Muscle layer of duodenum (tissue), 2 donors: ENCODE measurements around the gene NFIB.

Experiments used
- H3K27ac ChIP-seq: one replicate; pipeline ENCODE4 v1.7.0; 2013; ENCODE audit warnings: mild to moderate bottlenecking, low read length
- H3K27me3 ChIP-seq: one replicate; pipeline ENCODE4 v1.7.0; 2013; ENCODE audit warnings: low read depth, mild to moderate bottlenecking, control low read depth, low read length
- H3K36me3 ChIP-seq, 2 donors: one replicate each; pipeline ENCODE4 v1.7.0; 2013; ENCODE audit warnings: low read length in 2 of 2, control low read depth in 1 of 2, mild to moderate bottlenecking in 1 of 2; ENCODE audit not compliant: insufficient read depth in 2 of 2, control insufficient read depth in 1 of 2
- H3K4me1 ChIP-seq, 2 donors: one replicate each; pipeline ENCODE4 v1.7.0; 2013; ENCODE audit warnings: low read length in 2 of 2, mild to moderate bottlenecking in 2 of 2, control low read depth in 1 of 2, moderate library complexity in 1 of 2; ENCODE audit not compliant: insufficient read depth in 2 of 2, control insufficient read depth in 1 of 2
- H3K4me3 ChIP-seq, 2 donors: one replicate each; pipeline ENCODE4 v1.7.0; 2013; ENCODE audit warnings: low read length in 2 of 2, low read depth in 1 of 2, mild to moderate bottlenecking in 1 of 2
- H3K9me3 ChIP-seq, 2 donors: one replicate each; pipeline ENCODE4 v1.7.0; 2013; ENCODE audit warnings: low read length in 2 of 2, control low read depth in 1 of 2, mild to moderate bottlenecking in 1 of 2; ENCODE audit not compliant: control insufficient read depth in 1 of 2
- donor health status: healthy.

Gene NFIB

DNA sequence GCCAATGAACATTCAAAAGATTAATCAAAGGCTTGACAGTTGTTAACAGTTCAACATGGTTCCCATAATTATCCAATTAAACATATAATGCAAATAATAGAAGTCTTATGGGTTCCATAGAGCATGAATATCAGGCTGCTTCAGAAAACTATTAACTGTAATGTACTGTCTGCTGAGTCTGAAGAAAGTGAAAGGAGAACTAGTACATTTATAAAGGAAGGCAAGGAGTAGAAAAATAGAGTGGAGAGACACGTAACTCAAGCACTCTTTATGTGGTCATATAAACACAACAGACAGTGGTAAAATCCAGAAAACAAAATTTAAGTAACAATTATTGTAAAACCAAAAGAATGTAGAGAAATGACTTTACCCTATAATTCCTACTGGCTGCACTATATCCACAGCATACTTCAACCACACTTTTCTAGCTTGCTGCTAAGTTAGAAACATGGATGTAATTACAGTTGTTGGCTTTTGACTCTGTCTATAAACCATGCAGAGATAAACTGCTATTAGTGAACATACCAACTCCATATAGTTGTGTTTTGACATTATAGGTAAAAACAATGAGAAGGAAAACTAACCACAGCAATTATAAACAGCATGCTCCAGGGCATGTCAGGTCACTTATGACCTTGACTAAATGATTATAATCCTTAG lies 32.7 kb downstream of the NFIB start:
- Histone ChIP-seq H3K4me1 (peaks cover 15 to 28% of the 10 kb centered on the region in 2 donors), H3K36me3 (no peaks in the 10 kb centered on the region), H3K4me3 (no peak overlapping the region), H3K9me3 (no peaks in the 10 kb centered on the region), H3K27ac (no peak overlapping the region), H3K27me3 (no peaks in the 10 kb centered on the region)

DNA sequence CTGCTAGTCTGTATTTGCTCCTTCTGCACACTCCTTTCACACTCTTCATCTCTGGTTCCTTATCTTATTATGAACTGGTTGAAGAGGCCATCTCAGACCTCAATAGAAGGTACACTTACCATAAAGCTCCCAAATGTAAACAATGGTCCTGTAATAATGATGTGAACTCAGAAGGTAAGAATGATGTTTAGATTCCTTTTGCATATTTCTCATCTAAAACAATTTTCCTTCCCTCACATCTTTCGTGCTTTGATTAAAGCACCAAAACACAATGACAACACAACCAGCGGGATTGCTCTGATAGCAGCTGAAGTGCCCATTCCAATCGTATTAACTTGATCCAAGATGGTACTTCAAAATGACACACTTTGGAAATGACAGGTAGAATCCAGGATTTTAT lies 34.3 kb downstream of the NFIB start:
- no peak overlapping the region for H3K27ac ChIP-seq
- no peaks in the 10 kb centered on the region for H3K27me3 ChIP-seq
- no peaks in the 10 kb centered on the region for H3K36me3 ChIP-seq
- peaks cover 15 to 39% of the 10 kb centered on the region in 2 donors for H3K4me1 ChIP-seq
- H3K4me3 ChIP-seq, result no peak overlapping the region
- H3K9me3 ChIP-seq, result no peaks in the 10 kb centered on the region

DNA sequence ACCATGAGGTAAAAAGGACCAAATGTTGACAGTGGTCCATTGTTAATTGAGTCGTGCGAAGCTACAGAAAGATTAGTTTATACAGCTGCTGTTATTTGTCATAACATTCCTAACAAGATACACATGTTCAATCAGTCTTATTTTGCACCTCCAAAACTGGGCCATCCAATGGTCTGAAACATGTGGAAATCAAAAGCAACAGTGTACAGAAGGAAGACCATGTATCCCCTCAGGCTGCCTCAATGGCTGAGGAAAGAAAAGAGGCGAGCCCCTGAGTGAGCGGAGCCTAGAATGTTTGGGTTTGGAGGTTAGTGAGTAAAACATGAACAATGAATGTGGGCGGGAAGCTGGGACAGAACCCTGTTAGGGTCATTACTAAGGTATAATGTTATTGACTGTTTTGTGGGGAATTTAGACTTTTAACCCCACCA lies 35.6 kb downstream of the NFIB start:
- no peaks in the 10 kb centered on the region for H3K27me3 ChIP-seq
- no peaks in the 10 kb centered on the region for H3K9me3 ChIP-seq
- no peak overlapping the region for H3K27ac ChIP-seq
- peaks cover 15 to 45% of the 10 kb centered on the region in 2 donors for H3K4me1 ChIP-seq
- H3K4me3 ChIP-seq, result no peak overlapping the region
- H3K36me3 ChIP-seq, result no peaks in the 10 kb centered on the region

DNA sequence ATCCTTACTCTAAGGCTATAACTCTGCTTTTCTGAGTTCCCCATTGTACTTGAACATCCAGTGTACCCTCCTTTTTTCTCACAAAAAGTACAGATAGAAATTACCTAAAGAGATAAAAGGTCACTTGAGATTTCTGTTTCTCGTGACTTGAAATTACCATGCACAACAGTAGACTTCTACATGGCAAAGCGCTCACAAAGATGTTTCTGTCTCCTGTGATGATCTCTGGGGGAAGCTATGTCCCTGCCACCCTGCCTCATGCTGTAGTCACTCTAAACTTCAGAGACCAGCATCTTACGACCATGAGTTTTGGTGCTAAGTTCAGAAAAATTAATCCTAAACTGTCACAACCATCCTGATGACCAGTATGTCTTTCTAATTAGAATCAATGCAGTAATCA lies 36.2 kb downstream of the NFIB start:
- no peaks in the 10 kb centered on the region for H3K36me3 ChIP-seq
- no peak overlapping the region for H3K4me3 ChIP-seq
- H3K27me3 ChIP-seq, result no peaks in the 10 kb centered on the region
- no peaks in the 10 kb centered on the region for H3K9me3 ChIP-seq
- H3K27ac ChIP-seq, result peak overlapping the region; percentile 57
- H3K4me1 ChIP-seq, result peaks cover 11 to 46% of the 10 kb centered on the region in 2 donors

DNA sequence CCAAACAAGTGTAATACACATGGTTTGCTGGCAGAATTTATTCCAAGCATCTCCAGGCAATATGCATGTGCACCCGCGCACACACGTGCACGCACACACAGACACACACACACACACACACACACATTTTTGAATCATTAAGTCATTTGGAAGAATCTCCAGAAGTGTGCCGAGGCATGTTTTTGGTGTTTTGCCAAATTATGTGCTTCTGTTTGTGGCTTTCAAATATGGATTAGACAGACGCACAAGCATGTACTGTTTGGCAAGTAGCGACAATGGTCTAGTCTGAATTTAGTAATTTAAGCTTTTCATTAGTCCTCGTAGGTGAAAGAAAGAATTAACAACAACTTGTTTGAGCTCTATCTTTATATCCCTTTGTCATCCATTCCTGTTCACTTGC lies 36.7 kb downstream of the NFIB start:
- Histone ChIP-seq H3K27ac (peak overlapping the region; percentile 57), H3K4me3 (no peak overlapping the region), H3K4me1 (peaks cover 8 to 51% of the 10 kb centered on the region in 2 donors), H3K9me3 (no peaks in the 10 kb centered on the region), H3K27me3 (no peaks in the 10 kb centered on the region), H3K36me3 (no peaks in the 10 kb centered on the region)

DNA sequence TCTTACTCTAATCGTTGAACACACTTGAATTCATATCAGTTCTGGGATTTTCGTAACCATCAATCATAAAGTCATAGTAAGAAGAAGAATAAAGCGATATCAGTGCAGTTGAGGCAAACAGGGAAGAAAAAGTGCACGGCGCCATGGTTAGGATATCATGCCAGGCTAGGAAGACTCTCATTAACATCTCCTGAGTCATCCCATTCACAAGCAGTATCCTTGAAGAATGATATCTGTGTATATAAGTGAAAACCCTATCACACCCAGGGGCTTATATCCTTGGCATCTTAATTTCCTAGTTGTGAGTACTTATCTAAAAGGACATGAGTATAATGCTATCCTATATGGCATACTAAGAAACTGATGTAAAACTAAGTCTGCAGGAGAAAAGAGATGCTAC lies 38.6 kb downstream of the NFIB start:
- Histone ChIP-seq H3K27me3 (no peaks in the 10 kb centered on the region), H3K4me3 (no peak overlapping the region), H3K4me1 (peaks cover 20 to 58% of the 10 kb centered on the region in 2 donors), H3K9me3 (no peaks in the 10 kb centered on the region), H3K27ac (no peak overlapping the region), H3K36me3 (no peaks in the 10 kb centered on the region)

DNA sequence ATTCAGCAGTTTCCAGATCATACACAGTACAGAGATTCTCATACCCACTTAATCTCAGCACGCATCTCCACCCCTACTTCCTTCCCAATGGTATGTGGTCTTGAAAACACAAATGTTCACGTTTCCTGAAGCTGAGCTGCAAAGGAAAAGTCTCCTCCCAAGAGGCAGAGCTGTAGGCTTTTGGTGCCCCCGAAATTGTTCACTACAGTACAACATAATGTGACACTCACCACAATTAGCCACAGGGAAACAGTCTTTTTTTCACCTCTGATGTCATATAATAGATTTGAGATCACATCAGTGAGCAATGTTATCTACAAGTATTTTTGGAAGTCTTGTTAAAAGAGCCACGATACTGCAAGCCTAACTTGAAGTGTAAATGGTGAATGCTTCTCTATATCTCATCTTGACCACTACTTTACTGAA lies 40.2 kb downstream of the NFIB start:
- Histone ChIP-seq H3K4me3 (peak overlapping the region in 1 of 2 donors; percentile 20), H3K4me1 (peaks cover 20 to 69% of the 10 kb centered on the region in 2 donors), H3K36me3 (no peaks in the 10 kb centered on the region), H3K27me3 (no peaks in the 10 kb centered on the region), H3K27ac (no peak overlapping the region), H3K9me3 (no peaks in the 10 kb centered on the region)

DNA sequence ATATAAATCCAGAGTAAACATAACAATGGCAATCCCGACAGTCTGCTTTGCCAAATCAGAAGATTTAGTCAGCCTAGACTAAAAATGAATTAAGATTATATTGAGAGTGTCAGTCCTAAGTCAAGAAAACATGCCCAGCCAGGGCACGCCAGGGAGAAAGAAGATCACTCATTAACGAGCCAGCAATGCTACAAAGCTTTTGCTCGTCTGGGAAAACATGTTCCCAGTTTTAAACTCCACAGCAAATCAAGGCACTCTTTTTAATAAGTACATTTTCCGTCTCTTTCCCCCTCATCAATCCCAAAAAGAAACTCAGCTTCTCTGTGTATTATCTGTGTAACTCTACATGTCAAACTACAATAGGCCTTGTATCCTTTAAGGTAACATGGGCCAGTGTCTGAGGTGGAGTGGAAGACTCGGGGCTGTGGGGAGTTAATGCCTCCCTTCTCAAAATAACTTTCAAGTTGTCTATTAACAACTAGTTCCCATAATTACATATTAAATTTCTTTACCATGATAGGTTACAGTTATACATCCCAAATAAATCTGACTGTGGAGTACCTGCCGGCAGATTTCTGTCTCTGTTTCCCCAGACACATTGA lies 40.9 kb downstream of the NFIB start:
- no peaks in the 10 kb centered on the region for H3K9me3 ChIP-seq
- H3K4me3 ChIP-seq, result peak overlapping the region in 1 of 2 donors; percentile 20
- no peaks in the 10 kb centered on the region for H3K36me3 ChIP-seq
- H3K27me3 ChIP-seq, result no peaks in the 10 kb centered on the region
- H3K27ac ChIP-seq, result peak overlapping the region; percentile 42
- peaks cover 20 to 67% of the 10 kb centered on the region in 2 donors for H3K4me1 ChIP-seq

DNA sequence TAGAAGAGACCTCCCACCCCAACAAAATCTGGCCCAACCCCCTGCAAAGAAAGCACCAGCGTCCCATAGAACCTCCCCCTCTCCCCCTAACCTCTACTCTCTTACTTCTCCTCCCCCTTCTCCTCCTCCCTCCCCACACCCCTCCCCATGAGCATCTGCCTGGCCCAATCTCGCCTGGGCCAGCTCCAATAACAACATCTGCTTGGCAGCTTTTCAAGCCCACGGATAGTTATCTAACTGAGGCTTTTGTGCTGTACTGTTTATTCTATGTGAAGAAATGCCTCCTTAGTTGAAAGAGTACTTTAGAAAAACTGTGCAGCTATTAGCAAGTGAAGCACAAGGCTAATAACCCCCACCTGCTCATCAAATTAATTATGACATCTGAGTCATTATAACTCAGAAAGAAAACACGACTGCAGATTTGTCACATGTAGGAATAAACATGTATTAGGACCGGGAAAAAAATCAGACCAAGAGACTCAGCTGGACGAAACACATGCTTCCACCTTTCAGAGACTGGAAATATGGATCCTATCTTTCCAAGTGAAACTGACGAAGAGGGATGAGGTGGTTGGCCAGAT lies 42.8 kb downstream of the NFIB start:
- H3K27ac ChIP-seq, result peak overlapping the region; percentile 4
- no peaks in the 10 kb centered on the region for H3K9me3 ChIP-seq
- no peaks in the 10 kb centered on the region for H3K36me3 ChIP-seq
- peaks cover 11 to 53% of the 10 kb centered on the region in 2 donors for H3K4me1 ChIP-seq
- no peak overlapping the region for H3K4me3 ChIP-seq
- no peaks in the 10 kb centered on the region for H3K27me3 ChIP-seq

DNA sequence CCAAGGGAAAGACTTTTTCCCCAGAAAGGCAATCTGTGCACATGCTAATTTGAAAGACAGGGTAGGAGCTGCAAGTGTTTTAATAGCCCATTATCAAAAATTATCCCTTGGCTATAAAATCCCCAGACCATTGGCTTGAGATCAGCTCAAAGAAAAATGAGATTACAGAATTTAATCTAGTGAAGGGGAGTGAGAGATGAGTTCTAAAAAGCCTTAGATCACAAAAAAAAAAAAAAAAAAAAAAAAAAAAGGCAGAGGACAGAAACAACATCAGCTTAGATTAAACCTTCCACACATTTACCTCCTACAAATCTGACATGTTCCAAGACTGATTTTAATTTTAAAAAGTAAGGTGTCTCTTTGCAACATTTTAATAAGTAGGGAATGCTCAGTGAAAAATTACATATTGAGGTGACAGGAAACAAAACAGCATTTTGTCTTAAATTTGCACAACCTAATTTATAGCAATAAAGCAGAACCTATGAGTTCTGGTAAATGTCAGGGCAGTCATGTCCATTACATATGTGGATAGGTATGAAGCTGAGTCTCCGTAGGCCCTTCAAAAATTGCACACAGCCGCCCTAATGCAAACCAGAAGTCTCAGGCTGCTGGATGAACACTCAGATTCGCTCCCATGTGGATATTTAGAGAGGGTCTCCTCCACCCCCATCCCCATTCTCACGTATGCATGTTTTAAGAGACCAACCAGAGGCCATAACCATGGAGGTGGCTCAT lies 43.4 kb downstream of the NFIB start:
- Histone ChIP-seq H3K9me3 (no peaks in the 10 kb centered on the region), H3K36me3 (peaks cover 0 to 6% of the 10 kb centered on the region in 2 donors), H3K4me1 (peaks cover 11 to 51% of the 10 kb centered on the region in 2 donors), H3K27me3 (no peaks in the 10 kb centered on the region), H3K27ac (no peak overlapping the region), H3K4me3 (no peak overlapping the region)

DNA sequence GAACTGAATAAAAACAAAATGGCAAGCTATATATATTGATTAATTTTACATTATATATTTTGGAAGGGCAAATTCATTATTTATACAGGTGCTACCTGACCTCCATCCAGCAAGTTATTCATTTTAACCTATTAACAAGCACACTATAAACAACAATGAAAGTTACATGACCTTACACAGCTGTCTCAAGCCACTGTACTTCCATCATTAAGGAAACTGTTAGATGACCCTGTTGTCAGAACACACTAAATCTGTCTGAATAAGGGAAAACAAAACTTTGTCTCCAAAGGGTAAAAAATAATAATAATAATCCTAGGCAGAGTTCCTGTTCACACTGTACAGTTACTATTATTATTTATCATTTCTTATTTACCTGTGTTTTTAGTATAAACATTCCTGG lies 44.0 kb downstream of the NFIB start:
- Histone ChIP-seq H3K4me1 (peaks cover 11 to 45% of the 10 kb centered on the region in 2 donors), H3K36me3 (peaks cover 0 to 6% of the 10 kb centered on the region in 2 donors), H3K27me3 (no peaks in the 10 kb centered on the region), H3K4me3 (no peak overlapping the region), H3K9me3 (no peaks in the 10 kb centered on the region), H3K27ac (no peak overlapping the region)
